HepG2 (cell line): ENCODE data around the gene PLIN5. TPM values are rescaled to one million over a fixed set of nuclear protein-coding genes. Genes with fewer than 3 reads are reported as not detected.
A peak's percentile ranks its signal among the peaks of the same experiment; 100 is the strongest.

Experiments used
- AFF4 ChIP-seq: sonication (generic); formaldehyde crosslinking; IDR thresholded peaks from 2 replicates; pipeline ENCODE4 v1.4.0; 2020; ENCODE audit warnings: missing genetic modification reagents
- BRD4 ChIP-seq: sonication (generic); formaldehyde crosslinking; IDR thresholded peaks from 2 replicates; pipeline ENCODE4 v1.4.0; 2020; ENCODE audit warnings: missing genetic modification reagents
- CBX5 ChIP-seq: sonication (generic); formaldehyde crosslinking; IDR thresholded peaks from 2 replicates; pipeline ENCODE4 v1.4.0; 2020; ENCODE audit warnings: missing genetic modification reagents, borderline replicate concordance
- ETS1 ChIP-seq: sonication (generic); formaldehyde crosslinking; IDR thresholded peaks from 2 replicates; pipeline ENCODE4 v1.4.0; 2020; ENCODE audit warnings: missing genetic modification reagents
- GTF3A ChIP-seq: sonication (generic); formaldehyde crosslinking; conservative IDR thresholded peaks from 2 replicates; pipeline ENCODE4 v1.4.0; 2020; ENCODE audit warnings: mild to moderate bottlenecking, missing genetic modification reagents
- IRF9 ChIP-seq: sonication (generic); formaldehyde crosslinking; IDR thresholded peaks from 2 replicates; pipeline ENCODE4 v1.8.0; 2022; ENCODE audit warnings: missing genetic modification reagents, mild to moderate bottlenecking, borderline replicate concordance
- ISL2 ChIP-seq: sonication (generic); formaldehyde crosslinking; IDR thresholded peaks from 2 replicates; pipeline ENCODE4 v1.5.0; 2020; ENCODE audit warnings: missing genetic modification reagents
- KAT8 ChIP-seq: IDR thresholded peaks from 2 replicates; pipeline ENCODE4 v1.6.1; 2016; ENCODE audit warnings: missing genetic modification reagents, missing compliant biosample characterization
- MIER2 ChIP-seq: IDR thresholded peaks from 2 replicates; pipeline ENCODE4 v1.6.1; 2016; ENCODE audit warnings: missing biosample characterization, missing genetic modification reagents
- MLLT10 ChIP-seq: sonication (generic); formaldehyde crosslinking; IDR thresholded peaks from 2 replicates; pipeline ENCODE4 v1.4.0; 2020; ENCODE audit warnings: missing genetic modification reagents
- NFIC ChIP-seq: IDR thresholded peaks from 2 replicates; pipeline ENCODE4 v1.6.1; 2012; ENCODE audit warnings: mild to moderate bottlenecking, low read length, inconsistent platforms
- PHF20 ChIP-seq: sonication (generic); formaldehyde crosslinking; IDR thresholded peaks from 2 replicates; pipeline ENCODE4 v1.5.0; 2020; ENCODE audit warnings: mild to moderate bottlenecking, missing genetic modification reagents
- POGZ ChIP-seq: sonication (generic); formaldehyde crosslinking; IDR thresholded peaks from 2 replicates; pipeline ENCODE4 v1.4.0; 2020; ENCODE audit warnings: mild to moderate bottlenecking, missing genetic modification reagents
- RFX1 ChIP-seq: fragments of 450-650 bp; IDR thresholded peaks from 2 replicates; pipeline ENCODE4 v1.6.1; 2017
- SNRNP70 ChIP-seq: fragments of 200-400 bp; formaldehyde crosslinking; IDR thresholded peaks from 2 replicates; pipeline ENCODE4 v1.6.1; 2017; ENCODE audit warnings: mild to moderate bottlenecking, low read depth, low read length, moderate library complexity
- SOX6 ChIP-seq, 2 experiments: fragments of 450-650 bp in 1 of 2; sonication (generic) in 1 of 2; formaldehyde crosslinking in 1 of 2; IDR thresholded peaks; 2 replicates each; pipeline versions ENCODE4 v1.4.0 to v1.6.1; 2017 to 2020; ENCODE audit warnings: antibody characterized with exemption in 1 of 2, mild to moderate bottlenecking in 1 of 2, missing genetic modification reagents in 1 of 2
- SRF ChIP-seq: IDR thresholded peaks from 2 replicates; pipeline ENCODE4 v1.6.1; 2011; ENCODE audit warnings: mild to moderate bottlenecking, low read depth, low read length, moderate library complexity
- SSRP1 ChIP-seq: IDR thresholded peaks from 2 replicates; pipeline ENCODE4 v1.6.1; 2016; ENCODE audit warnings: control low read depth
- ZBTB21 ChIP-seq: sonication (generic); formaldehyde crosslinking; IDR thresholded peaks from 2 replicates; pipeline ENCODE4 v1.4.0; 2020; ENCODE audit warnings: missing genetic modification reagents
- ZBTB3 ChIP-seq: sonication (generic); formaldehyde crosslinking; IDR thresholded peaks from 2 replicates; pipeline ENCODE4 v1.4.0; 2020; ENCODE audit warnings: low read depth, mild to moderate bottlenecking, moderate library complexity, missing genetic modification reagents, borderline replicate concordance
- ZMYM3 ChIP-seq: sonication (generic); formaldehyde crosslinking; IDR thresholded peaks from 2 replicates; pipeline ENCODE4 v1.5.1; 2020; ENCODE audit warnings: mild to moderate bottlenecking, missing genetic modification reagents
- ZNF230 ChIP-seq: sonication (generic); formaldehyde crosslinking; IDR thresholded peaks from 2 replicates; pipeline ENCODE4 v1.4.0; 2020; ENCODE audit warnings: mild to moderate bottlenecking, missing genetic modification reagents
- ZNF333 ChIP-seq: sonication (generic); formaldehyde crosslinking; IDR thresholded peaks from 2 replicates; pipeline ENCODE4 v1.4.0; 2020; ENCODE audit warnings: mild to moderate bottlenecking, missing genetic modification reagents, borderline replicate concordance
- ZNF337 ChIP-seq: sonication (generic); formaldehyde crosslinking; IDR thresholded peaks from 2 replicates; pipeline ENCODE4 v1.5.1; 2020; ENCODE audit warnings: missing genetic modification reagents, low read depth, mild to moderate bottlenecking, borderline replicate concordance
- ZNF552 ChIP-seq: sonication (generic); formaldehyde crosslinking; IDR thresholded peaks from 2 replicates; pipeline ENCODE4 v1.9.0; 2022; ENCODE audit warnings: missing genetic modification reagents, mild to moderate bottlenecking, borderline replicate concordance
- ZNF841 ChIP-seq: sonication (generic); formaldehyde crosslinking; IDR thresholded peaks from 2 replicates; pipeline ENCODE4 v1.8.1; 2023; ENCODE audit warnings: missing genetic modification reagents, borderline replicate concordance
- ZSCAN20 ChIP-seq: sonication (generic); formaldehyde crosslinking; IDR thresholded peaks from 2 replicates; pipeline ENCODE4 v1.4.0; 2020; ENCODE audit warnings: missing genetic modification reagents, mild to moderate bottlenecking, borderline replicate concordance
- polyA plus RNA-seq, 8 experiments: library from polyadenylated mRNA; depleted of rRNA in 3 of 8; stranded (reverse) in 7 of 8; unstranded in 1 of 8; fragments of >200 nt; fragmentation: Illumina TruSeq in 4 of 8; extraction: Trizol in 4 of 8; gene quantifications; 2 replicates each; pipeline versions ENCODE4 v1.2.1 to v1.2.3, GENCODE V29; 2011 to 2016; ENCODE audit warnings: low read depth in 4 of 8, missing spikeins in 1 of 8, mixed read lengths in 1 of 8; ENCODE audit not compliant: insufficient read depth in 1 of 8
- total RNA-seq, 5 experiments: library from RNA; depleted of rRNA; stranded (reverse); fragments of >200 nt; fragmentation: Illumina TruSeq; extraction: Trizol; gene quantifications; 2 replicates each; pipeline ENCODE4 v1.2.3, GENCODE V29; 2016; ENCODE audit warnings: low read depth in 1 of 5

PLIN5 gene
- total and polyA plus RNA-seq, 2 of the 13 experiments (the other 11 are each of a cell fraction or from before 2014, with no cell fraction given), result 1.8 to 4.8 TPM

GRCh38 chr19:4521170-4521887 is 13.7 kb downstream of the PLIN5 start (continued):
- TF ChIP-seq ETS1 (CRISPR knock-in tag) (no peak), GTF3A (CRISPR knock-in tag) (no peak), SRF (no peak), ZNF230 (CRISPR knock-in tag) (no peak), SSRP1 (CRISPR knock-in tag) (no peak), ZSCAN20 (CRISPR knock-in tag) (no peak), SOX6 (IDR thresholded peaks at IDR 0.05) (no peak), SOX6 (CRISPR knock-in tag; IDR thresholded peaks at IDR 0.05) (0 out of 2 replicates have a peak, but pooled peaks have one; percentile 22), CBX5 (CRISPR knock-in tag) (no peak), ZNF333 (CRISPR knock-in tag) (no peak), MIER2 (CRISPR knock-in tag) (no peak), NFIC (no peak), IRF9 (CRISPR knock-in tag) (no peak), RFX1 (no peak), ISL2 (CRISPR knock-in tag) (0 out of 2 replicates have a peak, but pooled peaks have one; percentile 23), AFF4 (CRISPR knock-in tag) (no peak), ZNF552 (CRISPR knock-in tag) (no peak), ZNF841 (CRISPR knock-in tag) (no peak), MLLT10 (CRISPR knock-in tag) (no peak), PHF20 (CRISPR knock-in tag) (no peak), POGZ (no peak), ZBTB21 (CRISPR knock-in tag) (no peak), ZMYM3 (CRISPR knock-in tag) (peak; percentile 78), SNRNP70 (no peak), BRD4 (no peak), ZNF337 (CRISPR knock-in tag) (no peak), ZBTB3 (CRISPR knock-in tag) (no peak), KAT8 (peak; percentile 18; the same call in 1 of the 2 replicates)
